DND-41 (cell line): ENCODE data around the gene MED12L.

Experiments
- ATAC-seq: fragments of 200-7000 bp; cut with Tn5 transposase; 3 replicates; pipeline ENCODE4 v1.9.1; 2021; ENCODE audit warnings: low read depth; ENCODE audit not compliant: insufficient read depth
- DNase-seq: peaks from one replicate; pipeline ENCODE4 v3.0.0-alpha.2; 2020
- H2AFZ ChIP-seq: 2 replicates; pipeline ENCODE4 v1.6.0; 2012; ENCODE audit warnings: low read depth, low read length
- H3K27ac ChIP-seq: 2 replicates; pipeline ENCODE4 v1.5.1; 2012; ENCODE audit warnings: low read length, inconsistent platforms
- H3K27me3 ChIP-seq: fragments of 200-600 bp; sonication (generic); 2 replicates; pipeline ENCODE4 v1.6.0; 2012; ENCODE audit warnings: low read length, mild to moderate bottlenecking, inconsistent platforms; ENCODE audit not compliant: insufficient read depth, poor library complexity
- H3K36me3 ChIP-seq: 2 replicates; pipeline ENCODE4 v1.5.1; 2012; ENCODE audit warnings: low read length, inconsistent platforms; ENCODE audit not compliant: insufficient read depth
- H3K4me1 ChIP-seq: 2 replicates; pipeline ENCODE4 v1.5.1; 2012; ENCODE audit warnings: mild to moderate bottlenecking, low read length; ENCODE audit not compliant: insufficient read depth
- H3K4me2 ChIP-seq: 2 replicates; pipeline ENCODE4 v1.6.0; 2012; ENCODE audit warnings: mild to moderate bottlenecking, moderate library complexity, low read length, inconsistent platforms; ENCODE audit not compliant: insufficient read depth
- H3K4me3 ChIP-seq, 2 experiments: fragments of 200-600 bp in 1 of 2; shearing (Covaris generic) in 1 of 2; 2 replicates each; pipeline ENCODE4 v1.5.1; 2012 to 2016; ENCODE audit warnings: inconsistent platforms in 2 of 2, low read length in 2 of 2, mild to moderate bottlenecking in 2 of 2, low read depth in 1 of 2, moderate library complexity in 1 of 2
- H3K79me2 ChIP-seq: 2 replicates; pipeline ENCODE4 v1.6.0; 2012; ENCODE audit warnings: low read length, inconsistent platforms; ENCODE audit not compliant: insufficient read depth
- H3K9ac ChIP-seq: 2 replicates; pipeline ENCODE4 v1.6.0; 2012; ENCODE audit warnings: low read depth, mild to moderate bottlenecking, inconsistent platforms, low read length, moderate library complexity
- H3K9me3 ChIP-seq: 2 replicates; pipeline ENCODE4 v1.5.1; 2012; ENCODE audit warnings: low read length, moderate library complexity, mild to moderate bottlenecking, inconsistent platforms; ENCODE audit not compliant: insufficient read depth, severe bottlenecking
- H4K20me1 ChIP-seq: 2 replicates; pipeline ENCODE4 v1.6.0; 2012; ENCODE audit warnings: low read length; ENCODE audit not compliant: insufficient read depth
- CTCF ChIP-seq: IDR thresholded peaks from 2 replicates; pipeline ENCODE4 v1.5.1; 2012; ENCODE audit warnings: borderline replicate concordance, low read length, moderate library complexity, mild to moderate bottlenecking; ENCODE audit not compliant: poor library complexity, severe bottlenecking; ENCODE audit errors: extremely low read depth
- EZH2 ChIP-seq: IDR thresholded peaks from 3 replicates; pipeline ENCODE4 v1.6.1; 2012; ENCODE audit warnings: borderline replicate concordance, low read depth, mild to moderate bottlenecking, moderate library complexity, low read length, inconsistent platforms; ENCODE audit not compliant: severe bottlenecking

MED12L gene

GRCh38 chr3:151328298-151328995 lies 243.0 kb downstream of the MED12L start:
- no peaks in the 10 kb centered on the region for H3K27me3 ChIP-seq
- no peaks in the 10 kb centered on the region for H3K36me3 ChIP-seq
- DNase-seq (no peak), ATAC-seq (no peak)
- H3K9ac ChIP-seq = no peak overlapping the region
- H4K20me1 ChIP-seq = no peaks in the 10 kb centered on the region
- H3K4me1 ChIP-seq = no peaks in the 10 kb centered on the region
- no peaks in the 10 kb centered on the region for H3K79me2 ChIP-seq
- H3K27ac ChIP-seq = no peak overlapping the region
- H3K9me3 ChIP-seq = no peaks in the 10 kb centered on the region
- H2AFZ ChIP-seq = no peak overlapping the region
- H3K4me2 ChIP-seq = no peak overlapping the region
- H3K4me3 ChIP-seq = no peak overlapping the region
- TF ChIP-seq CTCF (peak; percentile 5), EZH2 (no peak)

- H2AFZ ChIP-seq = no peak within 1 kb of the TSS
Observed at GRCh38 chr3:151329363-151329762, 243.9 kb downstream of the MED12L start, which contains the start of gene P2RY13. Gene P2RY13 (minus strand): TSS chr3:151329549. CDS start chr3:151329528, 21 bp downstream.

GRCh38 chr3:151330379-151330778 lies 244.9 kb downstream of the MED12L start:
- no peak for TF ChIP-seq CTCF
- TF ChIP-seq EZH2 = no peak
- H3K4me1 ChIP-seq = no peaks in the 10 kb centered on the region
- H3K27me3 ChIP-seq = no peaks in the 10 kb centered on the region
- H3K4me3 ChIP-seq = no peak overlapping the region
- H3K36me3 ChIP-seq = no peaks in the 10 kb centered on the region
- no peak overlapping the region for H2AFZ ChIP-seq
- H4K20me1 ChIP-seq = no peaks in the 10 kb centered on the region
- no peaks in the 10 kb centered on the region for H3K79me2 ChIP-seq
- ATAC-seq (no peak), DNase-seq (no peak)
- no peak overlapping the region for H3K27ac ChIP-seq
- H3K4me2 ChIP-seq = no peak overlapping the region
- H3K9ac ChIP-seq = no peak overlapping the region
- H3K9me3 ChIP-seq = no peaks in the 10 kb centered on the region

More at GRCh38 chr3:151329363-151329762, 243.9 kb downstream of the MED12L start, which contains the start of gene P2RY13:
- Histone ChIP-seq H3K4me2 (no peak within 1 kb of the TSS), H4K20me1 (no peaks in the 10 kb centered on the region), H3K9me3 (no peaks in the 10 kb centered on the region), H3K79me2 (no peaks in the 10 kb centered on the region), H3K27me3 (no peaks in the 10 kb centered on the region), H3K36me3 (no peaks in the 10 kb centered on the region), H3K9ac (no peak within 1 kb of the TSS), H3K4me3 (no peak within 1 kb of the TSS), H3K4me1 (no peaks in the 10 kb centered on the region), H3K27ac (no peak within 1 kb of the TSS)
- DNase-seq (no peak), ATAC-seq (no peak)
- TF ChIP-seq EZH2 (no peak), CTCF (no peak)
